Nephron (organoid): ENCODE measurements around the gene AGO1.

Experiments used
- H3K27ac Mint-ChIP-seq, 3 experiments: 2 replicates each; pipeline ENCODE4 v1.8.0; 2020; ENCODE audit warnings: mixed read lengths in 3 of 3, mild to moderate bottlenecking in 2 of 3, moderate library complexity in 1 of 3
- H3K27me3 Mint-ChIP-seq: 2 replicates; pipeline ENCODE4 v1.8.0; 2021; ENCODE audit warnings: low read depth, mild to moderate bottlenecking, moderate library complexity, mixed read lengths
- H3K36me3 Mint-ChIP-seq: 2 replicates; pipeline ENCODE4 v1.8.0; 2020; ENCODE audit warnings: low read depth, mixed read lengths
- H3K4me1 Mint-ChIP-seq: 2 replicates; pipeline ENCODE4 v1.8.0; 2020; ENCODE audit warnings: mixed read lengths
- H3K4me3 Mint-ChIP-seq, 3 experiments: 2 replicates each; pipeline ENCODE4 v1.8.0; 2020; ENCODE audit warnings: mild to moderate bottlenecking in 3 of 3, mixed read lengths in 3 of 3, moderate library complexity in 2 of 3
- H3K9me3 Mint-ChIP-seq: 2 replicates; pipeline ENCODE4 v1.8.0; 2020; ENCODE audit warnings: mixed read lengths
- TF ChIP-seq, protein P1 (sequence below), 3 experiments: fragments of 200-600 bp; sonication (generic); IDR thresholded peaks; one replicate each; pipeline ENCODE4 v1.5.0; 2021; ENCODE audit warnings: antibody characterized with exemption in 3 of 3; ENCODE audit not compliant: unreplicated experiment in 3 of 3

AGO1 gene

DNA sequence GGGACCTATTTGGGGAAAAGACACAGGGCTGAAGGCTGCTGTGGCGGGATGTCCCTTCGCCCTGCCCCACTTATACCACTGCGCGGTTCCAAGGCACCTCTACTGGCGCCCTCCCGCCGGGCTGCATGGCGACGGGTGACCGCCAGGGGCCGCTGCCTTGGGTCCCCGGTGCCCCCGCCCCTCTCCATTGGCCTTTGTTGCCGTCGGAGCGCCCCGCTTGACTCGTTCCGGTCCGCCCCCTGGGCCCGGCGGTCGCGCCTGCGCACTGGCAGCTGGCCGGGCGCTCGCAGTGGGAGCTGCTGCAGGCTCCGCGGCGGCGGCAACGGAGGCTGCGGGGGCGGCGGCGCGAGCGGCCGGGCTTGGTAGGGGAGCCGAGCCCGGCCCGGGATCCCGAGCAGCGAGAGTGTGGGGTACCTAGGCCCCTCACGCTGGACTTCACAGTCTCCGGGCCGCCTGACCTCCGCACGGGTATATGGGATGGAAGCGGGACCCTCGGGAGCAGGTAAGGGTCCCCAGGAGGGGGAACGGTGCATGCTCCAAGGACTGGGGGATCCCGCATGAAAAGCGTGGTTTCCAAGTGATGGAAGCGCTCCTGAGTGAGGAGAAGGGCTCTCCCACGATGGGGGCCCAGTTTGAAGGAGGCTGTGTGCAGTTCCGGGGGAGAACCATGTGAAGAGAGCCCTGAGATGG is at the start of gene AGO1:
TSS of gene AGO1 (plus strand) at position 265 of the 690 bp plus-strand sequence. CDS start at position 478, 213 bp downstream.
- TF ChIP-seq, protein P1, sequence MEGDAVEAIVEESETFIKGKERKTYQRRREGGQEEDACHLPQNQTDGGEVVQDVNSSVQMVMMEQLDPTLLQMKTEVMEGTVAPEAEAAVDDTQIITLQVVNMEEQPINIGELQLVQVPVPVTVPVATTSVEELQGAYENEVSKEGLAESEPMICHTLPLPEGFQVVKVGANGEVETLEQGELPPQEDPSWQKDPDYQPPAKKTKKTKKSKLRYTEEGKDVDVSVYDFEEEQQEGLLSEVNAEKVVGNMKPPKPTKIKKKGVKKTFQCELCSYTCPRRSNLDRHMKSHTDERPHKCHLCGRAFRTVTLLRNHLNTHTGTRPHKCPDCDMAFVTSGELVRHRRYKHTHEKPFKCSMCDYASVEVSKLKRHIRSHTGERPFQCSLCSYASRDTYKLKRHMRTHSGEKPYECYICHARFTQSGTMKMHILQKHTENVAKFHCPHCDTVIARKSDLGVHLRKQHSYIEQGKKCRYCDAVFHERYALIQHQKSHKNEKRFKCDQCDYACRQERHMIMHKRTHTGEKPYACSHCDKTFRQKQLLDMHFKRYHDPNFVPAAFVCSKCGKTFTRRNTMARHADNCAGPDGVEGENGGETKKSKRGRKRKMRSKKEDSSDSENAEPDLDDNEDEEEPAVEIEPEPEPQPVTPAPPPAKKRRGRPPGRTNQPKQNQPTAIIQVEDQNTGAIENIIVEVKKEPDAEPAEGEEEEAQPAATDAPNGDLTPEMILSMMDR (IDR thresholded peaks at IDR 0.05; ENCODE audit: unreplicated experiment in 3 of 3) = peak; percentile 97
- Mint-ChIP-seq H3K9me3 (no peaks in the 10 kb centered on the region), H3K36me3 (no peaks in the 10 kb centered on the region), H3K4me1 (peaks cover 42% of the 10 kb centered on the region), H3K4me3 (peak within 1 kb of the TSS; percentile 97 to 98 (median 97)), H3K27ac (peak within 1 kb of the TSS; percentile 44 to 85 (median 84)), H3K27me3 (no peaks in the 10 kb centered on the region)

DNA sequence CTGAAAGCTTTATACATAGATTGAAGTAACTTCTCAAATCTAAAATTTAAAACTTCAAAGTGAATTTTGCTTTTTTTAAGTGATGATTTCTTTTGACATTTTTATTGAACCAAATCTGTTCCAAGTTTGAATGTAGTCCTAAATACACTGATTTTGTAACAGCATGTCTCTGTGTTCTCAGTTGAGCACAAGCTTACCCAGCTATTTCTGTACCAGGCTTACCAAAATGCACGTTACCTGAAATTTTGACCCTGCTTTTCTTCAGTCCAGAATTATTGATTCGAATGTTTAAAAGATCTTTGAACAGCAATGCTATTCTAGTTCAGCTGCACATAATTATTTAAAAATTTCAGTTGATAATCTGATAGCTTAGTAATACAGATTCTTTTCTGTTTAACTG is 49.6 kb upstream of the AGO1 start:
- no peaks in the 10 kb centered on the region for H3K27me3 Mint-ChIP-seq
- H3K4me3 Mint-ChIP-seq = no peak overlapping the region
- TF ChIP-seq, protein P1 (IDR thresholded peaks at IDR 0.05; ENCODE audit: unreplicated experiment in 3 of 3) = no peak
- no peaks in the 10 kb centered on the region for H3K4me1 Mint-ChIP-seq
- peaks cover 66% of the 10 kb centered on the region for H3K36me3 Mint-ChIP-seq
- no peak overlapping the region for H3K27ac Mint-ChIP-seq
- H3K9me3 Mint-ChIP-seq = peaks cover 5% of the 10 kb centered on the region

DNA sequence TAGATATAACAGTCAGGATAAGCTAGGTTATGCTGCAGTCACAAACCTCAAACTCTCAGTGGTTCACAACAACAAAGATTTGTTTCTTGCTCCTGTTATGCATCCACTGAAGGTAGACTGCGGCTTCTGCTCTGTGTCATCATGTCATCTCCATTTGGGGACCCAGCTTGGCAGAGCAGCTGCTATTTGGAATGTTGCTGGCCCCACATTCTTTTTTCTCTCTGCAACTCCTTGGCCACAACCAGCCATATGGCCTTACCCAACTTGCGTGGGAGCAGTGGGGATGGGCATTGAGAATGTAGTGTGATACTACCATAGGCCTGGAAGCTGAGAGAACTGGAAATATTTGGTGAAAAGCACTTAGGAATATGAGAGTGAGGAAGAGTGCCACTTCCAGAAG is 48.8 kb upstream of the AGO1 start:
- peaks cover 68% of the 10 kb centered on the region for H3K36me3 Mint-ChIP-seq
- no peaks in the 10 kb centered on the region for H3K4me1 Mint-ChIP-seq
- no peak overlapping the region for H3K27ac Mint-ChIP-seq
- TF ChIP-seq, protein P1 (IDR thresholded peaks at IDR 0.05; ENCODE audit: unreplicated experiment in 3 of 3) = no peak
- peaks cover 5% of the 10 kb centered on the region for H3K9me3 Mint-ChIP-seq
- no peaks in the 10 kb centered on the region for H3K27me3 Mint-ChIP-seq
- H3K4me3 Mint-ChIP-seq = no peak overlapping the region

DNA sequence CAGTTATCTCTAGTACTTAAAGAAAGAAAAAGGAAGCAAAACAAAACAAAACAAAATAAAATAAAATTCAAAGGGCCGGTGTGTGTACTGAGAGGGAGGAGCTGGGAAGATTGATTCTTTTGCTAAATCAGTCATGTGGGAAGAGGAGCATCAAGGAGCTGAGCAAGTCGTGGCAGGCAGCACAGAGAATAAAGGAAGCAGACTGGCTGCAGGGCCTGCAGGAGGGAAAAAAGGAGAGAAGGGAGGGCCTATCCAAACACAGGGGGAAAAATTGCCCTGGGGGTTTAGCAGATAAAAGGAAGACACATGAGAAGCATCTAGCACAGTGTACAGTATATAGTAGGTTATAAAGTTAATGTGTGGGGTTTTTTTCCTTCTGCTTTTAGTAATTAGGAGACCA is 47.6 kb upstream of the AGO1 start:
- Mint-ChIP-seq H3K4me3 (no peak overlapping the region), H3K36me3 (peaks cover 69% of the 10 kb centered on the region), H3K27ac (peak overlapping the region in 1 of 3 experiments; percentile 15), H3K27me3 (no peaks in the 10 kb centered on the region), H3K4me1 (no peaks in the 10 kb centered on the region), H3K9me3 (peaks cover 5% of the 10 kb centered on the region)
- TF ChIP-seq, protein P1 (IDR thresholded peaks at IDR 0.05; ENCODE audit: unreplicated experiment in 3 of 3) = no peak

DNA sequence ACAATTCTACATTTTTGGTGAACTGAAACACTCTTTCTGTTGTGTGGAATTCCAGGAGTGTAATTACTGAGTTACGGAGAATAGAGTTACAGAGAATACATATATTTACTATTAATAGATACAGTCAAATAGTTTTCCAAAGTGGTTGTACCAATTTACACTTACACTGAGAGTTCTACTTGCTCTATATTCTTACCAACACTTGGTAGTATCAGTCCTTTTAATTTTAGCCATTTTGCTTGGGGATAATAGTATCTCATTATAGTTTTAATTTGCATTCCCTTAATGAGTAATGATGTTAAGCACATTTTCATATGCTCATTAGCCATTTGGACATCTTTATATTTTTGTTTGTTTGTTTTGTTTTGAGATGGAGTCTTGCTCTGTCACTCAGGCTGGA is 46.3 kb upstream of the AGO1 start:
- peaks cover 5% of the 10 kb centered on the region for H3K9me3 Mint-ChIP-seq
- H3K27me3 Mint-ChIP-seq = no peaks in the 10 kb centered on the region
- no peak overlapping the region for H3K4me3 Mint-ChIP-seq
- no peak overlapping the region for H3K27ac Mint-ChIP-seq
- H3K4me1 Mint-ChIP-seq = no peaks in the 10 kb centered on the region
- TF ChIP-seq, protein P1 (IDR thresholded peaks at IDR 0.05; ENCODE audit: unreplicated experiment in 3 of 3) = no peak
- peaks cover 76% of the 10 kb centered on the region for H3K36me3 Mint-ChIP-seq

DNA sequence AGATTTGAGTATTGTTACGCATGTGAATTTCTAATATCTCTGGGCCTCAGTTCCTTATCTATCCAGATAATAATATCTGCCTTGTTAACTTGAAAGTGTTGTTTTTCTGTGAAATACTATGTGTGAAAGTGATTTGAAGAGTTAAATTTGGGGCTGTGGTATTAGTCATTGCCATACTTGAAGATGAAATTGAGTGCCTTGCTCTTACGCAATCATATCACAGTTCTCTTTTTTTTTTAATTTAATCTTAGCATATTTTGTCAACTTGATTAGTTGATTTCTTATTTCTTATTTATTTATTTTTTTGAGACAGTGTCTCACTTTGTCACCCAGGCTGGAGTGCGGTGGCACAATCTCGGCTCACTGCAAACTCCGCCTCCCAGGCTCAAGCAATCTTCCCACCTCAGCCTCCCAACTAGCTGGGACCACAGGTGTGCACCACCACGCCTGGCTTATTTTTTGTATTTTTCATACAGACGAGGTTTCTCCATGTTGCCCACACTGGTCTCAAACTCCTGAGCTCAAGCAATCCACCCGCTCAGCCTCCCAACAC is 44.2 kb upstream of the AGO1 start:
- TF ChIP-seq, protein P1 (IDR thresholded peaks at IDR 0.05; ENCODE audit: unreplicated experiment in 3 of 3) = no peak
- H3K27ac Mint-ChIP-seq = no peak overlapping the region
- H3K27me3 Mint-ChIP-seq = no peaks in the 10 kb centered on the region
- peaks cover 5% of the 10 kb centered on the region for H3K9me3 Mint-ChIP-seq
- H3K4me3 Mint-ChIP-seq = no peak overlapping the region
- no peaks in the 10 kb centered on the region for H3K4me1 Mint-ChIP-seq
- peaks cover 82% of the 10 kb centered on the region for H3K36me3 Mint-ChIP-seq
